HepG2 (cell line): ENCODE data around the gene FBXO8. TPM values are rescaled to one million over a fixed set of nuclear protein-coding genes. Genes with fewer than 3 reads are reported as not detected.

Experiments used
- ATAC-seq: fragments of 200-7000 bp; cut with Tn5 transposase; 3 replicates; pipeline ENCODE4 v1.9.1; 2020; ENCODE audit warnings: mild to moderate bottlenecking, moderate library complexity
- BruUV-seq: library from RNA; stranded (reverse); fragments of 400-500 nt; replicated peaks from 2 replicates; lab custom pipeline; 2021; lab: Mats Ljungman, UMichigan
- CTCF ChIA-PET: fragments of 300-600 bp; formaldehyde crosslinking; extraction: SDS; loops from one replicate; lab custom pipeline; 2021; ENCODE audit warnings: low total read pairs, inconsistent platforms, low intra/inter-chr PET ratio; lab: Yijun Ruan, JAX
- POLR2A ChIA-PET: fragments of 350-600 bp; sonication (Branson Sonifier 250); formaldehyde crosslinking; loops from one replicate; lab custom pipeline; 2020; ENCODE audit warnings: antibody characterized with exemption, inconsistent platforms; lab: Yijun Ruan, JAX
- DNase-seq: peaks from one replicate; pipeline ENCODE4 v3.0.0-alpha.2; 2015; ENCODE audit warnings: low spot score
- FAIRE-seq: peaks from 3 replicates; lab custom pipeline; 2011; peaks lifted over from hg19 to GRCh38; lab: Jason Lieb, UNC
- H2AFZ ChIP-seq: one replicate; pipeline ENCODE4 v1.6.1; 2011; ENCODE audit warnings: low read length, inconsistent platforms
- H3K27ac ChIP-seq: fragments of 300-600 bp; 3 replicates; pipeline ENCODE4 v1.8.0; 2011; ENCODE audit warnings: mixed run types, mild to moderate bottlenecking, mixed read lengths, low read length, inconsistent platforms; ENCODE audit not compliant: insufficient read depth; ENCODE audit errors: extremely low read length
- H3K27me3 ChIP-seq, 2 experiments: fragments of 200-600 bp in 1 of 2; 2 replicates in 1 of 2; 3 replicates in 1 of 2; pipeline versions ENCODE4 v1.6.0 to v1.8.0; 2011; ENCODE audit warnings: low read length in 2 of 2, mild to moderate bottlenecking in 2 of 2, moderate library complexity in 2 of 2, inconsistent platforms in 1 of 2; ENCODE audit not compliant: insufficient read depth in 2 of 2, control insufficient read depth in 1 of 2
- H3K36me3 ChIP-seq, 2 experiments: fragments of 200-600 bp in 1 of 2; replicated peaks in 1 of 2; 2 replicates in 1 of 2; 3 replicates in 1 of 2; pipeline versions ENCODE4 v1.5.1 to v1.8.0; 2011; ENCODE audit warnings: low read length in 2 of 2, inconsistent platforms in 1 of 2; ENCODE audit not compliant: insufficient read depth in 2 of 2, control insufficient read depth in 1 of 2
- H3K4me1 ChIP-seq: 2 replicates; pipeline ENCODE4 v1.5.1; 2012; ENCODE audit warnings: low read length, inconsistent platforms; ENCODE audit not compliant: insufficient read depth
- H3K4me2 ChIP-seq: 2 replicates; pipeline ENCODE4 v1.6.0; 2011; ENCODE audit warnings: low read depth, low read length, inconsistent platforms
- H3K4me3 ChIP-seq, 3 experiments: fragments of 200-600 bp in 1 of 3; sonication (generic), shearing (Covaris generic) in 1 of 3; replicated peaks in 1 of 3; 2 replicates each; pipeline ENCODE4 v1.5.1; 2011 to 2016; ENCODE audit warnings: low read length in 3 of 3, inconsistent platforms in 2 of 3, low read depth in 2 of 3, mild to moderate bottlenecking in 2 of 3, control low read depth in 1 of 3, mixed read lengths in 1 of 3; ENCODE audit not compliant: insufficient read depth in 1 of 3
- H3K79me2 ChIP-seq: one replicate; pipeline ENCODE4 v1.6.1; 2011; ENCODE audit warnings: low read length, inconsistent platforms; ENCODE audit not compliant: insufficient read depth
- H3K9ac ChIP-seq: 2 replicates; pipeline ENCODE4 v1.6.0; 2011; ENCODE audit warnings: mild to moderate bottlenecking, low read depth, low read length, inconsistent platforms; ENCODE audit not compliant: insufficient read depth
- H3K9me3 ChIP-seq: 2 replicates; pipeline ENCODE4 v1.5.1; 2012; ENCODE audit warnings: mild to moderate bottlenecking, low read length
- H4K20me1 ChIP-seq: 2 replicates; pipeline ENCODE4 v1.6.0; 2011; ENCODE audit warnings: inconsistent platforms, mild to moderate bottlenecking, low read length, moderate library complexity; ENCODE audit not compliant: insufficient read depth
- BATF2 ChIP-seq: sonication (generic); formaldehyde crosslinking; IDR thresholded peaks from 2 replicates; pipeline ENCODE4 v1.8.0; 2022; ENCODE audit warnings: mild to moderate bottlenecking, missing genetic modification reagents, moderate library complexity
- FIP1L1 ChIP-seq: fragments of 200-400 bp; formaldehyde crosslinking; IDR thresholded peaks from 2 replicates; pipeline ENCODE4 v1.6.1; 2018; ENCODE audit warnings: low read depth, mild to moderate bottlenecking, low read length, moderate library complexity, borderline replicate concordance; ENCODE audit not compliant: insufficient read depth
- FOXK2 ChIP-seq: fragments of 450-650 bp; IDR thresholded peaks from 2 replicates; pipeline ENCODE4 v1.6.1; 2016
- KLF15 ChIP-seq: sonication (generic); formaldehyde crosslinking; IDR thresholded peaks from 2 replicates; pipeline ENCODE4 v1.8.1; 2023; ENCODE audit warnings: borderline replicate concordance, mild to moderate bottlenecking, inconsistent platforms, missing genetic modification reagents, mixed read lengths
- MXD3 ChIP-seq: IDR thresholded peaks from 2 replicates; pipeline ENCODE4 v1.6.1; 2016; ENCODE audit warnings: mild to moderate bottlenecking, missing biosample characterization, missing genetic modification reagents
- PHB2 ChIP-seq: fragments of 450-650 bp; IDR thresholded peaks from 2 replicates; pipeline ENCODE4 v1.6.1; 2018; ENCODE audit not compliant: partially characterized antibody
- TCF12 ChIP-seq, 2 experiments: fragments of 450-650 bp in 1 of 2; sonication (generic) in 1 of 2; formaldehyde crosslinking in 1 of 2; IDR thresholded peaks; 2 replicates each; pipeline versions ENCODE4 v1.6.1 to v1.8.0; 2017 to 2022; ENCODE audit warnings: antibody characterized with exemption in 1 of 2, mild to moderate bottlenecking in 1 of 2, missing genetic modification reagents in 1 of 2, moderate library complexity in 1 of 2
- TCF7 ChIP-seq: sonication (generic); IDR thresholded peaks from 2 replicates; pipeline ENCODE4 v1.6.1; 2016; ENCODE audit warnings: antibody characterized with exemption, low read depth
- YEATS2 ChIP-seq: sonication (generic); formaldehyde crosslinking; IDR thresholded peaks from 2 replicates; pipeline ENCODE4 v1.4.0; 2020; ENCODE audit warnings: missing genetic modification reagents, borderline replicate concordance
- YY1 ChIP-seq: IDR thresholded peaks from 2 replicates; pipeline ENCODE4 v1.6.1; 2011; ENCODE audit warnings: low read length, low read depth, moderate library complexity, mild to moderate bottlenecking; ENCODE audit not compliant: insufficient read depth, insufficient replicate concordance
- ZNF205 ChIP-seq: IDR thresholded peaks from 2 replicates; pipeline ENCODE4 v1.6.1; 2018; ENCODE audit warnings: missing biosample characterization, missing genetic modification reagents
- ZNF224 ChIP-seq: sonication (generic); formaldehyde crosslinking; IDR thresholded peaks from 2 replicates; pipeline ENCODE4 v1.5.0; 2020; ENCODE audit warnings: mild to moderate bottlenecking, missing genetic modification reagents
- ZNF225 ChIP-seq: sonication (generic); formaldehyde crosslinking; IDR thresholded peaks from 2 replicates; pipeline ENCODE4 v1.4.0; 2020; ENCODE audit warnings: mild to moderate bottlenecking, missing genetic modification reagents
- ZNF30 ChIP-seq: sonication (generic); formaldehyde crosslinking; IDR thresholded peaks from 2 replicates; pipeline ENCODE4 v1.5.0; 2020; ENCODE audit warnings: mild to moderate bottlenecking, missing genetic modification reagents
- ZNF329 ChIP-seq: sonication (generic); formaldehyde crosslinking; IDR thresholded peaks from 2 replicates; pipeline ENCODE4 v1.9.0; 2021; ENCODE audit warnings: low read depth, mild to moderate bottlenecking, missing genetic modification reagents
- ZNF800 ChIP-seq: sonication (generic); formaldehyde crosslinking; IDR thresholded peaks from 2 replicates; pipeline ENCODE4 v1.4.0; 2020; ENCODE audit warnings: missing genetic modification reagents
- ZNF879 ChIP-seq: sonication (generic); formaldehyde crosslinking; IDR thresholded peaks from 2 replicates; pipeline ENCODE4 v1.8.1; 2023; ENCODE audit warnings: missing genetic modification reagents
- WGBS: methylation state at CpG from one replicate; pipeline ENCODE4 v1.1.6; 2017; ENCODE audit warnings: low lambda C conversion rate; 5-methylcytosine and 5-hydroxymethylcytosine counted together
- in situ Hi-C: cut with HindIII; loops from 2 replicates; pipeline ENCODE4 v1.10.0; 2017; ENCODE audit warnings: low pct_unique_long_range_greater_than_20kb; ENCODE audit not compliant: extremely low pct_ligation_motif_present
- intact Hi-C: fragments of 100-400 bp; cut with micrococcal nuclease; formaldehyde crosslinking; loops from one replicate; pipeline ENCODE4 v1.10.0; 2022; ENCODE audit not compliant: unreplicated experiment
- polyA plus RNA-seq, 8 experiments: library from polyadenylated mRNA; depleted of rRNA in 3 of 8; stranded (reverse) in 7 of 8; unstranded in 1 of 8; fragments of >200 nt; fragmentation: Illumina TruSeq in 4 of 8; extraction: Trizol in 4 of 8; gene quantifications; 2 replicates each; pipeline versions ENCODE4 v1.2.1 to v1.2.3, GENCODE V29; 2011 to 2016; ENCODE audit warnings: low read depth in 4 of 8, missing spikeins in 1 of 8, mixed read lengths in 1 of 8; ENCODE audit not compliant: insufficient read depth in 1 of 8
- total RNA-seq, 5 experiments: library from RNA; depleted of rRNA; stranded (reverse); fragments of >200 nt; fragmentation: Illumina TruSeq; extraction: Trizol; gene quantifications; 2 replicates each; pipeline ENCODE4 v1.2.3, GENCODE V29; 2016; ENCODE audit warnings: low read depth in 1 of 5

FBXO8 gene
- total and polyA plus RNA-seq, 2 of the 13 experiments (the other 11 are each of a cell fraction or from before 2014, with no cell fraction given) = 11.7 to 15.2 TPM

- ATAC-seq = no peak
- no peak for FAIRE-seq
- H3K4me1 ChIP-seq = no peaks in the 10 kb centered on the region
- no peaks in the 10 kb centered on the region for H4K20me1 ChIP-seq
- no peak overlapping the region for H3K9ac ChIP-seq
- ChIA-PET POLR2A (no interaction called here), CTCF (no interaction called here)
- TF ChIP-seq ZNF329 = no peak
- TF ChIP-seq ZNF205 (CRISPR knock-in tag) = no peak
- TF ChIP-seq ZNF30 (CRISPR knock-in tag) = no peak
- no peak for TF ChIP-seq PHB2
- TF ChIP-seq ZNF225 = no peak
- TF ChIP-seq BATF2 (CRISPR knock-in tag) = no peak
- TF ChIP-seq MXD3 (CRISPR knock-in tag) = no peak
- TF ChIP-seq ZNF224 = no peak
- TF ChIP-seq TCF7 = no peak
- no peak for TF ChIP-seq KLF15 (CRISPR knock-in tag)
- TF ChIP-seq YY1 = no peak
- TF ChIP-seq FOXK2 = no peak
- TF ChIP-seq FIP1L1 = no peak
- TF ChIP-seq TCF12 (IDR thresholded peaks at IDR 0.05) = no peak
- TF ChIP-seq TCF12 (CRISPR knock-in tag; IDR thresholded peaks at IDR 0.05) = no peak
- TF ChIP-seq ZNF800 (CRISPR knock-in tag) = no peak
- no peak for TF ChIP-seq ZNF879 (CRISPR knock-in tag)
- TF ChIP-seq YEATS2 (CRISPR knock-in tag) = no peak
- no peak overlapping the region for H3K4me2 ChIP-seq
- intact Hi-C loops = no loop called here
- 97% methylated on average over 1 of the region's 1 CpG for WGBS
- H3K79me2 ChIP-seq = no peaks in the 10 kb centered on the region
- no peaks in the 10 kb centered on the region for H3K36me3 ChIP-seq
- in situ Hi-C loops = no loop called here
- no peak for DNase-seq
- no peak overlapping the region for H3K27ac ChIP-seq
- no peak overlapping the region for H2AFZ ChIP-seq
- no peak overlapping the region for H3K4me3 ChIP-seq
- no peaks in the 10 kb centered on the region for H3K9me3 ChIP-seq
- H3K27me3 ChIP-seq = no peaks in the 10 kb centered on the region
- BruUV-seq = no TSS peak
Observed at GRCh38 chr4:174245714-174246113, 37.8 kb downstream of the FBXO8 start.
